Activated naive CD4-positive, alpha-beta T cell treated with anti-CD3 and anti-CD28 coated beads, Interleukin-2, amount 10 ng/mL, durations not matched to agents 7 days and 5 days (primary cell): ENCODE measurements around the gene SGCD.
A peak's percentile ranks its signal among the peaks of the same experiment; 100 is the strongest.
"Not testable (repeated sequence)": the region's sequence is repeated elsewhere in the genome, so short reads cannot be mapped to it uniquely, and the experiment has no call there.

Source experiments
- CTCF ChIA-PET: fragments of 350-600 bp; sonication (Branson Sonifier 250); formaldehyde crosslinking; loops from one replicate; lab custom pipeline; 2021; ENCODE audit warnings: antibody characterized with exemption; lab: Charles Lee
- DNase-seq: peaks from one replicate; pipeline ENCODE4 v3.0.0-alpha.2; 2020
- H3K27ac Mint-ChIP-seq: one replicate; pipeline ENCODE4 v1.8.0; 2021; ENCODE audit warnings: mild to moderate bottlenecking, moderate library complexity, mixed read lengths
- H3K27me3 Mint-ChIP-seq: one replicate; pipeline ENCODE4 v1.8.0; 2021; ENCODE audit warnings: mild to moderate bottlenecking, mixed read lengths
- H3K36me3 Mint-ChIP-seq: one replicate; pipeline ENCODE4 v1.8.0; 2021; ENCODE audit warnings: mixed read lengths
- H3K4me1 Mint-ChIP-seq: one replicate; pipeline ENCODE4 v1.8.0; 2021; ENCODE audit warnings: mixed read lengths
- H3K4me3 Mint-ChIP-seq: one replicate; pipeline ENCODE4 v1.8.0; 2021; ENCODE audit warnings: mild to moderate bottlenecking, moderate library complexity, mixed read lengths
- H3K9me3 Mint-ChIP-seq: one replicate; pipeline ENCODE4 v1.8.0; 2021; ENCODE audit warnings: mixed read lengths

SGCD gene

GRCh38 chr5:156628421-156628820 lies 301.5 kb downstream of the SGCD start:
- Mint-ChIP-seq H3K27ac (no peak overlapping the region), H3K4me3 (no peak overlapping the region), H3K36me3 (no peaks in the 10 kb centered on the region), H3K4me1 (peaks cover 2% of the 10 kb centered on the region), H3K9me3 (no peaks in the 10 kb centered on the region), H3K27me3 (no peaks in the 10 kb centered on the region)
- CTCF ChIA-PET = no interaction called here
- no peak for DNase-seq

GRCh38 chr5:156631005-156631404 lies 304.0 kb downstream of the SGCD start:
- Mint-ChIP-seq H3K4me1 (peaks cover 2% of the 10 kb centered on the region), H3K9me3 (no peaks in the 10 kb centered on the region), H3K36me3 (no peaks in the 10 kb centered on the region), H3K27me3 (no peaks in the 10 kb centered on the region), H3K4me3 (no peak overlapping the region), H3K27ac (no peak overlapping the region)
- CTCF ChIA-PET = no interaction called here
- DNase-seq = no peak

- no peak overlapping the region for H3K27ac Mint-ChIP-seq
- no peak for DNase-seq
- no peaks in the 10 kb centered on the region for H3K27me3 Mint-ChIP-seq
- H3K36me3 Mint-ChIP-seq = no peaks in the 10 kb centered on the region
- no peaks in the 10 kb centered on the region for H3K4me1 Mint-ChIP-seq
- H3K4me3 Mint-ChIP-seq = no peak overlapping the region
- H3K9me3 Mint-ChIP-seq = no peaks in the 10 kb centered on the region
- CTCF ChIA-PET = no interaction called here
These were observed 307.3 kb downstream of the SGCD start for GRCh38 chr5:156634301-156634700.

- no peaks in the 10 kb centered on the region for H3K4me1 Mint-ChIP-seq
- H3K36me3 Mint-ChIP-seq = no peaks in the 10 kb centered on the region
- H3K4me3 Mint-ChIP-seq = no peak overlapping the region
- H3K27me3 Mint-ChIP-seq = peaks cover 10% of the 10 kb centered on the region
- CTCF ChIA-PET = no interaction called here
- no peaks in the 10 kb centered on the region for H3K9me3 Mint-ChIP-seq
- no peak for DNase-seq
- H3K27ac Mint-ChIP-seq = no peak overlapping the region
These were observed 313.8 kb downstream of the SGCD start for GRCh38 chr5:156640691-156641241.

- CTCF ChIA-PET = no interaction called here
- H3K9me3 Mint-ChIP-seq = no peaks in the 10 kb centered on the region
- DNase-seq = no peak
- H3K4me3 Mint-ChIP-seq = no peak overlapping the region
- peaks cover 10% of the 10 kb centered on the region for H3K27me3 Mint-ChIP-seq
- H3K36me3 Mint-ChIP-seq = no peaks in the 10 kb centered on the region
- no peak overlapping the region for H3K27ac Mint-ChIP-seq
- H3K4me1 Mint-ChIP-seq = no peaks in the 10 kb centered on the region
These were observed 314.7 kb downstream of the SGCD start for GRCh38 chr5:156641686-156642085.

- H3K4me3 Mint-ChIP-seq = no peak overlapping the region
- CTCF ChIA-PET = no interaction called here
- peaks cover 8% of the 10 kb centered on the region for H3K27me3 Mint-ChIP-seq
- no peaks in the 10 kb centered on the region for H3K9me3 Mint-ChIP-seq
- DNase-seq = no peak
- no peaks in the 10 kb centered on the region for H3K36me3 Mint-ChIP-seq
- H3K4me1 Mint-ChIP-seq = no peaks in the 10 kb centered on the region
- H3K27ac Mint-ChIP-seq = no peak overlapping the region
These were observed 320.1 kb downstream of the SGCD start for GRCh38 chr5:156647034-156647451.

- CTCF ChIA-PET = no interaction called here
- DNase-seq = no peak
- Mint-ChIP-seq H3K27me3 (peaks cover 16% of the 10 kb centered on the region), H3K4me1 (no peaks in the 10 kb centered on the region), H3K9me3 (no peaks in the 10 kb centered on the region), H3K27ac (no peak overlapping the region), H3K4me3 (no peak overlapping the region), H3K36me3 (no peaks in the 10 kb centered on the region)
These were observed 327.5 kb downstream of the SGCD start for GRCh38 chr5:156654444-156654843.

GRCh38 chr5:156655732-156656131 lies 328.8 kb downstream of the SGCD start:
- H3K27me3 Mint-ChIP-seq = peaks cover 13% of the 10 kb centered on the region
- no peaks in the 10 kb centered on the region for H3K4me1 Mint-ChIP-seq
- CTCF ChIA-PET = no interaction called here
- no peak overlapping the region for H3K4me3 Mint-ChIP-seq
- no peak for DNase-seq
- H3K27ac Mint-ChIP-seq = no peak overlapping the region
- no peaks in the 10 kb centered on the region for H3K36me3 Mint-ChIP-seq
- H3K9me3 Mint-ChIP-seq = no peaks in the 10 kb centered on the region

GRCh38 chr5:156664832-156665231 lies 337.9 kb downstream of the SGCD start:
- CTCF ChIA-PET, H3K4me1 Mint-ChIP-seq, H3K9me3 Mint-ChIP-seq, H3K4me3 Mint-ChIP-seq, H3K27me3 Mint-ChIP-seq, H3K27ac Mint-ChIP-seq, H3K36me3 Mint-ChIP-seq: not testable (repeated sequence)
- peak; percentile 22 for DNase-seq

GRCh38 chr5:156666686-156667085 lies 339.7 kb downstream of the SGCD start:
- CTCF ChIA-PET, H3K9me3 Mint-ChIP-seq: not testable (repeated sequence)

GRCh38 chr5:156667616-156668015 lies 340.7 kb downstream of the SGCD start:
- CTCF ChIA-PET = no interaction called here

More at GRCh38 chr5:156666686-156667085, 339.7 kb downstream of the SGCD start:
- not testable (repeated sequence) for H3K4me3 Mint-ChIP-seq, H3K27me3 Mint-ChIP-seq, DNase-seq, H3K36me3 Mint-ChIP-seq, H3K27ac Mint-ChIP-seq, H3K4me1 Mint-ChIP-seq

GRCh38 chr5:156669416-156669815 lies 342.5 kb downstream of the SGCD start:
- no peaks in the 10 kb centered on the region for H3K27me3 Mint-ChIP-seq
- H3K36me3 Mint-ChIP-seq = no peaks in the 10 kb centered on the region
- CTCF ChIA-PET = no interaction called here
- no peaks in the 10 kb centered on the region for H3K4me1 Mint-ChIP-seq
- no peak overlapping the region for H3K4me3 Mint-ChIP-seq
- H3K27ac Mint-ChIP-seq = no peak overlapping the region
- no peak for DNase-seq
- no peaks in the 10 kb centered on the region for H3K9me3 Mint-ChIP-seq

More at GRCh38 chr5:156667616-156668015, 340.7 kb downstream of the SGCD start:
- no peaks in the 10 kb centered on the region for H3K27me3 Mint-ChIP-seq
- H3K36me3 Mint-ChIP-seq = no peaks in the 10 kb centered on the region
- no peak overlapping the region for H3K4me3 Mint-ChIP-seq
- H3K27ac Mint-ChIP-seq = no peak overlapping the region
- no peaks in the 10 kb centered on the region for H3K9me3 Mint-ChIP-seq
- no peaks in the 10 kb centered on the region for H3K4me1 Mint-ChIP-seq
- DNase-seq = no peak

GRCh38 chr5:156670615-156671014 lies 343.7 kb downstream of the SGCD start:
- no peak for DNase-seq
- Mint-ChIP-seq H3K36me3 (no peaks in the 10 kb centered on the region), H3K9me3 (no peaks in the 10 kb centered on the region), H3K27me3 (no peaks in the 10 kb centered on the region), H3K27ac (peak overlapping the region; percentile 5), H3K4me1 (no peaks in the 10 kb centered on the region), H3K4me3 (no peak overlapping the region)
- CTCF ChIA-PET = no interaction called here

- Mint-ChIP-seq H3K4me1 (no peaks in the 10 kb centered on the region), H3K9me3 (no peaks in the 10 kb centered on the region), H3K36me3 (no peaks in the 10 kb centered on the region), H3K4me3 (no peak overlapping the region), H3K27ac (no peak overlapping the region), H3K27me3 (peaks cover 4% of the 10 kb centered on the region)
- DNase-seq = no peak
- CTCF ChIA-PET = no interaction called here
These were observed 348.4 kb downstream of the SGCD start for GRCh38 chr5:156675395-156675794.

GRCh38 chr5:156677963-156678362 lies 351.0 kb downstream of the SGCD start:
- peaks cover 3% of the 10 kb centered on the region for H3K4me1 Mint-ChIP-seq
- H3K4me3 Mint-ChIP-seq = no peak overlapping the region
- no peak for DNase-seq
- no peaks in the 10 kb centered on the region for H3K36me3 Mint-ChIP-seq
- peaks cover 11% of the 10 kb centered on the region for H3K27me3 Mint-ChIP-seq
- CTCF ChIA-PET = no interaction called here
- H3K9me3 Mint-ChIP-seq = no peaks in the 10 kb centered on the region
- no peak overlapping the region for H3K27ac Mint-ChIP-seq

GRCh38 chr5:156678484-156678883 lies 351.5 kb downstream of the SGCD start:
- no peaks in the 10 kb centered on the region for H3K36me3 Mint-ChIP-seq
- peaks cover 5% of the 10 kb centered on the region for H3K4me1 Mint-ChIP-seq
- no peak overlapping the region for H3K27ac Mint-ChIP-seq
- DNase-seq = no peak
- H3K9me3 Mint-ChIP-seq = no peaks in the 10 kb centered on the region
- CTCF ChIA-PET = no interaction called here
- H3K27me3 Mint-ChIP-seq = peaks cover 11% of the 10 kb centered on the region
- H3K4me3 Mint-ChIP-seq = no peak overlapping the region
